DND-41 (cell line): ENCODE measurements around the gene PDGFB.

Experiments used
- ATAC-seq: fragments of 200-7000 bp; cut with Tn5 transposase; 3 replicates; pipeline ENCODE4 v1.9.1; 2021; ENCODE audit warnings: low read depth; ENCODE audit not compliant: insufficient read depth
- DNase-seq: peaks from one replicate; pipeline ENCODE4 v3.0.0-alpha.2; 2020
- H2AFZ ChIP-seq: 2 replicates; pipeline ENCODE4 v1.6.0; 2012; ENCODE audit warnings: low read depth, low read length
- H3K27ac ChIP-seq: 2 replicates; pipeline ENCODE4 v1.5.1; 2012; ENCODE audit warnings: low read length, inconsistent platforms
- H3K27me3 ChIP-seq: fragments of 200-600 bp; sonication (generic); 2 replicates; pipeline ENCODE4 v1.6.0; 2012; ENCODE audit warnings: low read length, mild to moderate bottlenecking, inconsistent platforms; ENCODE audit not compliant: insufficient read depth, poor library complexity
- H3K36me3 ChIP-seq: 2 replicates; pipeline ENCODE4 v1.5.1; 2012; ENCODE audit warnings: low read length, inconsistent platforms; ENCODE audit not compliant: insufficient read depth
- H3K4me1 ChIP-seq: 2 replicates; pipeline ENCODE4 v1.5.1; 2012; ENCODE audit warnings: mild to moderate bottlenecking, low read length; ENCODE audit not compliant: insufficient read depth
- H3K4me2 ChIP-seq: 2 replicates; pipeline ENCODE4 v1.6.0; 2012; ENCODE audit warnings: mild to moderate bottlenecking, moderate library complexity, low read length, inconsistent platforms; ENCODE audit not compliant: insufficient read depth
- H3K4me3 ChIP-seq, 2 experiments: fragments of 200-600 bp in 1 of 2; shearing (Covaris generic) in 1 of 2; 2 replicates each; pipeline ENCODE4 v1.5.1; 2012 to 2016; ENCODE audit warnings: inconsistent platforms in 2 of 2, low read length in 2 of 2, mild to moderate bottlenecking in 2 of 2, low read depth in 1 of 2, moderate library complexity in 1 of 2
- H3K79me2 ChIP-seq: 2 replicates; pipeline ENCODE4 v1.6.0; 2012; ENCODE audit warnings: low read length, inconsistent platforms; ENCODE audit not compliant: insufficient read depth
- H3K9ac ChIP-seq: 2 replicates; pipeline ENCODE4 v1.6.0; 2012; ENCODE audit warnings: low read depth, mild to moderate bottlenecking, inconsistent platforms, low read length, moderate library complexity
- H3K9me3 ChIP-seq: 2 replicates; pipeline ENCODE4 v1.5.1; 2012; ENCODE audit warnings: low read length, moderate library complexity, mild to moderate bottlenecking, inconsistent platforms; ENCODE audit not compliant: insufficient read depth, severe bottlenecking
- H4K20me1 ChIP-seq: 2 replicates; pipeline ENCODE4 v1.6.0; 2012; ENCODE audit warnings: low read length; ENCODE audit not compliant: insufficient read depth
- EZH2 ChIP-seq: IDR thresholded peaks from 3 replicates; pipeline ENCODE4 v1.6.1; 2012; ENCODE audit warnings: borderline replicate concordance, low read depth, mild to moderate bottlenecking, moderate library complexity, low read length, inconsistent platforms; ENCODE audit not compliant: severe bottlenecking
- TF ChIP-seq, protein P1 (sequence below): IDR thresholded peaks from 2 replicates; pipeline ENCODE4 v1.5.1; 2012; ENCODE audit warnings: borderline replicate concordance, low read length, moderate library complexity, mild to moderate bottlenecking; ENCODE audit not compliant: poor library complexity, severe bottlenecking; ENCODE audit errors: extremely low read depth

PDGFB gene

GRCh38 chr22:39248254-39248653 lies 3.5 kb upstream of the PDGFB start:
- Histone ChIP-seq H3K79me2 (no peaks in the 10 kb centered on the region), H3K4me2 (no peak overlapping the region), H3K27me3 (peaks cover 24% of the 10 kb centered on the region), H3K4me1 (no peaks in the 10 kb centered on the region), H3K36me3 (no peaks in the 10 kb centered on the region), H3K9ac (no peak overlapping the region), H3K27ac (no peak overlapping the region), H2AFZ (no peak overlapping the region), H3K9me3 (no peaks in the 10 kb centered on the region), H4K20me1 (peaks cover 8% of the 10 kb centered on the region; the same call in 1 of the 2 replicates), H3K4me3 (no peak overlapping the region)
- DNase-seq (no peak), ATAC-seq (no peak)
- TF ChIP-seq EZH2: no peak
- TF ChIP-seq, protein P1, sequence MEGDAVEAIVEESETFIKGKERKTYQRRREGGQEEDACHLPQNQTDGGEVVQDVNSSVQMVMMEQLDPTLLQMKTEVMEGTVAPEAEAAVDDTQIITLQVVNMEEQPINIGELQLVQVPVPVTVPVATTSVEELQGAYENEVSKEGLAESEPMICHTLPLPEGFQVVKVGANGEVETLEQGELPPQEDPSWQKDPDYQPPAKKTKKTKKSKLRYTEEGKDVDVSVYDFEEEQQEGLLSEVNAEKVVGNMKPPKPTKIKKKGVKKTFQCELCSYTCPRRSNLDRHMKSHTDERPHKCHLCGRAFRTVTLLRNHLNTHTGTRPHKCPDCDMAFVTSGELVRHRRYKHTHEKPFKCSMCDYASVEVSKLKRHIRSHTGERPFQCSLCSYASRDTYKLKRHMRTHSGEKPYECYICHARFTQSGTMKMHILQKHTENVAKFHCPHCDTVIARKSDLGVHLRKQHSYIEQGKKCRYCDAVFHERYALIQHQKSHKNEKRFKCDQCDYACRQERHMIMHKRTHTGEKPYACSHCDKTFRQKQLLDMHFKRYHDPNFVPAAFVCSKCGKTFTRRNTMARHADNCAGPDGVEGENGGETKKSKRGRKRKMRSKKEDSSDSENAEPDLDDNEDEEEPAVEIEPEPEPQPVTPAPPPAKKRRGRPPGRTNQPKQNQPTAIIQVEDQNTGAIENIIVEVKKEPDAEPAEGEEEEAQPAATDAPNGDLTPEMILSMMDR: no peak

DNA sequence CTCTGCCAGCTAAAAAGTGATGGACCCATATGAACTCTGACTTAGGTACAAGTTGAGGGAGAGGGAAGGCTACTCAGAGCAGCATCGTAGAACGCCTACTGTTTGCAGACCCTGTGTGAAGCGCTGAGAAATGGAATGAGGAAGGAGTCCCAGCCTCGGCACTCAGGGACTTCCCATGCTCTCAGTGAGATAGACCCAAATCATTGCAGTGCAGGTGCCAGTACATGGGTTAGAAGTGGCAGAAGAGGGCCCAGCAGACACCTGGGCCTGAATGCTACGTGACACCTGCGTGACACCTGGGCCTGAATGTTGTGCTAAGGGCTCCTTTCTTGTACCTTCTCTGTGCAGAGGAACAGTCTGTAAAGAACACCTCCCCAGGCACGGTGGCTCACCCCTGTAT lies 2.6 kb upstream of the PDGFB start:
- Histone ChIP-seq H4K20me1 (peaks cover 8% of the 10 kb centered on the region; the same call in 1 of the 2 replicates), H3K27ac (no peak overlapping the region), H3K4me3 (no peak overlapping the region), H2AFZ (no peak overlapping the region), H3K4me1 (no peaks in the 10 kb centered on the region), H3K36me3 (no peaks in the 10 kb centered on the region), H3K9me3 (no peaks in the 10 kb centered on the region), H3K9ac (no peak overlapping the region), H3K79me2 (no peaks in the 10 kb centered on the region), H3K27me3 (peaks cover 15% of the 10 kb centered on the region), H3K4me2 (no peak overlapping the region)
- DNase-seq (no peak), ATAC-seq (no peak)
- TF ChIP-seq, protein P1: no peak
- TF ChIP-seq EZH2: no peak

- no peaks in the 10 kb centered on the region for H3K79me2 ChIP-seq
- no peaks in the 10 kb centered on the region for H3K9me3 ChIP-seq
- H3K27me3 ChIP-seq: peaks cover 13% of the 10 kb centered on the region
- no peaks in the 10 kb centered on the region for H3K4me1 ChIP-seq
- DNase-seq (no peak), ATAC-seq (no peak)
- H3K9ac ChIP-seq: no peak overlapping the region
- H3K27ac ChIP-seq: no peak overlapping the region
- no peak overlapping the region for H2AFZ ChIP-seq
- TF ChIP-seq, protein P1: no peak
- TF ChIP-seq EZH2: no peak
- no peak overlapping the region for H3K4me3 ChIP-seq
- no peak overlapping the region for H3K4me2 ChIP-seq
- peaks cover 8% of the 10 kb centered on the region; the same call in 1 of the 2 replicates for H4K20me1 ChIP-seq
- no peaks in the 10 kb centered on the region for H3K36me3 ChIP-seq
Observed at GRCh38 chr22:39246690-39247332, 2.0 kb upstream of the PDGFB start.
